ENCODE data around the gene ADARB2. TPM values are rescaled to one million over a fixed set of nuclear protein-coding genes. Genes with fewer than 3 reads are reported as not detected.

Gene ADARB2
- total RNA-seq, 1 donor from 2014 or later, result 38.7 TPM

DNA sequence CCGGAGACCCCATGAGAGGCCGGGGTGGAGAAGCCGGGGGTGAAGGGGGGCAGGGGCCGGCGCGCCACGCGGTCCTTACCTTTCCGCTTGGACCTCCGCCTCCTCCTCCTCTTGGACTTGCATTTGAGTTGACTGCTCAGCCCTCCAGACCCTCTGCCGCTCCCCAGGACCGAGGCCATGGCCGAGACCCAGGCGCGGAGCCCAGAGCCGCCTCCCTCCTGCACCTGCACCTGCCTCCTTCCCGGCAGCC is 428 bp downstream of the ADARB2 start:
- TF ChIP-seq, protein P1, sequence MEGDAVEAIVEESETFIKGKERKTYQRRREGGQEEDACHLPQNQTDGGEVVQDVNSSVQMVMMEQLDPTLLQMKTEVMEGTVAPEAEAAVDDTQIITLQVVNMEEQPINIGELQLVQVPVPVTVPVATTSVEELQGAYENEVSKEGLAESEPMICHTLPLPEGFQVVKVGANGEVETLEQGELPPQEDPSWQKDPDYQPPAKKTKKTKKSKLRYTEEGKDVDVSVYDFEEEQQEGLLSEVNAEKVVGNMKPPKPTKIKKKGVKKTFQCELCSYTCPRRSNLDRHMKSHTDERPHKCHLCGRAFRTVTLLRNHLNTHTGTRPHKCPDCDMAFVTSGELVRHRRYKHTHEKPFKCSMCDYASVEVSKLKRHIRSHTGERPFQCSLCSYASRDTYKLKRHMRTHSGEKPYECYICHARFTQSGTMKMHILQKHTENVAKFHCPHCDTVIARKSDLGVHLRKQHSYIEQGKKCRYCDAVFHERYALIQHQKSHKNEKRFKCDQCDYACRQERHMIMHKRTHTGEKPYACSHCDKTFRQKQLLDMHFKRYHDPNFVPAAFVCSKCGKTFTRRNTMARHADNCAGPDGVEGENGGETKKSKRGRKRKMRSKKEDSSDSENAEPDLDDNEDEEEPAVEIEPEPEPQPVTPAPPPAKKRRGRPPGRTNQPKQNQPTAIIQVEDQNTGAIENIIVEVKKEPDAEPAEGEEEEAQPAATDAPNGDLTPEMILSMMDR (IDR thresholded peaks at IDR 0.05), result no peak
- Mint-ChIP-seq H3K27ac (ENCODE audit: unreplicated experiment) (no peak overlapping the region), H3K36me3 (ENCODE audit: unreplicated experiment) (no peaks in the 10 kb centered on the region), H3K4me1 (ENCODE audit: unreplicated experiment) (peaks cover 25% of the 10 kb centered on the region), H3K4me3 (ENCODE audit: unreplicated experiment) (peak overlapping the region; percentile 90), H3K27me3 (ENCODE audit: unreplicated experiment) (peaks cover 67% of the 10 kb centered on the region), H3K9me3 (ENCODE audit: unreplicated experiment) (no peaks in the 10 kb centered on the region)
- no peak for DNase-seq (ENCODE audit: extremely low spot score, unreplicated experiment)

DNA sequence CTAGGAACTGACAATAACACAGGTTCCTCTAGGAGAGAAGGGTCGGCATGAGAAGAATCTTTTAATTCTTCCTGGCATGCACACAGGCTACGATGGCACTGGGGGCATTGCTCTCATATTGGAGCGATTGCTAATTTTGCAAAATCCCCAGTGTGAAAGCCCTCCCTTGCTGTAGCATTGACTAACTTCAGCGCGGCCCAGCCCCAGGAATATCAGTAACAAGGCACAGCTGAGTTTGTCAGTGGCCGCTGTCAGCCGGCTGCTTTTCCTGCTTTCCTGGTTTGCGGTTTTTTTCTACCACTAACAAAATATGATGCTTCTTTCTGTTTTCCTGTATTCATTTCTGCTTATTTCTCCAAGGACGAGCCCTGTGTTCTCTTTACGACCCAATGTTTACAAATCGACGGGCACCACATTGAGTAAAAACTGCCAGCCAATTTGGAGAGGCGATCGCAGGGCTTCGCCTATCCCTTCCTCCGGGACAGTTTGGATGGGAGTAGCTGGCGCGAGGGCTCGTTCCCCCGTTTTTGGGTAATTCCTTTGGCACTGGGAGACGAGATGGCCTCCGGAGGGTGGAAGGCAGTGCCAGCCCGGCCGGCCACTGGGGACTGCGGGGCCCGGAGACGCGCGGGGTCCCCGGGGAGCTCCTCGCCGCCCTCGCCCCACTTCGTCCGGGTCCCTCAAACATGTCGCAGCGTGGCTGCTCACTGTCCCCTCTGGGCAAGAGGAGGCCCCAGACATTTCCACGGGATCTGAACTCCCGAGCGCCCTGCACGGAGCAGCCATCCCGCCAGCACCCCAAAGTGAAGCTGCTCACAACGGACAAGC is 967 bp downstream of the ADARB2 start:
- Mint-ChIP-seq H3K27ac (ENCODE audit: unreplicated experiment) (no peak overlapping the region), H3K4me3 (ENCODE audit: unreplicated experiment) (peak overlapping the region; percentile 90), H3K4me1 (ENCODE audit: unreplicated experiment) (peaks cover 25% of the 10 kb centered on the region), H3K36me3 (ENCODE audit: unreplicated experiment) (no peaks in the 10 kb centered on the region), H3K9me3 (ENCODE audit: unreplicated experiment) (no peaks in the 10 kb centered on the region), H3K27me3 (ENCODE audit: unreplicated experiment) (peaks cover 63% of the 10 kb centered on the region)
- DNase-seq (ENCODE audit: extremely low spot score, unreplicated experiment), result no peak
- TF ChIP-seq, protein P1 (IDR thresholded peaks at IDR 0.05), result no peak

DNA sequence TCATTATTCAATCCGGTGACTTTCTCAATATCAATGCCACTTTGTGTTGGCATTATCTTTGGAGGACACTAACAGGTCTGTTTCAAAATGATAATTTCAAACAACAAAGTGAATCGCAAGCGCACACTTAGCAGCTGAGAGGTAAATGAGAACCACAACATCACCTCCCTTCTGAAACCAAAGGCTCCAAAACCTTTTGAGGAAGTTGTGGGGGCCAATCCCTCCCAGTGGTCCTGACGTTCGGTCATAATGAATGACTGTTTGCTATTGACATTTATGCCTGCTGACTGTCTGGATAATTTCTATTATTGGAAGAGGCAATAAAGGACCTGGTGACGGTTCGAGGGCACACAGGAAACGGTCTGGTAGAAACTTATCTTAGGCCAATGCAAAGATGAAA is 1.8 kb downstream of the ADARB2 start:
- no peaks in the 10 kb centered on the region for H3K9me3 Mint-ChIP-seq (ENCODE audit: unreplicated experiment)
- H3K4me3 Mint-ChIP-seq (ENCODE audit: unreplicated experiment), result peak overlapping the region; percentile 90
- no peaks in the 10 kb centered on the region for H3K36me3 Mint-ChIP-seq (ENCODE audit: unreplicated experiment)
- no peak overlapping the region for H3K27ac Mint-ChIP-seq (ENCODE audit: unreplicated experiment)
- no peak for DNase-seq (ENCODE audit: extremely low spot score, unreplicated experiment)
- peaks cover 25% of the 10 kb centered on the region for H3K4me1 Mint-ChIP-seq (ENCODE audit: unreplicated experiment)
- TF ChIP-seq, protein P1 (IDR thresholded peaks at IDR 0.05), result no peak
- H3K27me3 Mint-ChIP-seq (ENCODE audit: unreplicated experiment), result peaks cover 60% of the 10 kb centered on the region

DNA sequence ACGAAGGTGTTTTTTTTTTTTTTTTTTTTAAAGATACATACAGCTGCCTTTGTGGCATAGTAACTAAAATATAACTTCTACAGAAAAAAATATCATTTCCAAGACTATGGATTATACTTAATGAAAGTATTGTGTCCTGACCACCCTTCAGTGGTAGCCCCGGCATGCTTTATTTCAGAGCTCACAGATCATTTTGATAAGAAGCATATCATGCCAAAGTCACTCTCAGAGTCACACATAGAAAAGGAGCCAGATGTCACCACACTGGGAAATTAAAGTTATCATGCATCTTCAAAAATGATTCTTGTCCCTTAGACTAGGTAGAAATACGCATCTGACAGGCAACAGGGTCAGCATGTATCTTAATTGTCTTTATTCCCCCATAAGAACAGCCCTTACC is 3.0 kb downstream of the ADARB2 start:
- no peak for DNase-seq (ENCODE audit: extremely low spot score, unreplicated experiment)
- no peaks in the 10 kb centered on the region for H3K36me3 Mint-ChIP-seq (ENCODE audit: unreplicated experiment)
- TF ChIP-seq, protein P1 (IDR thresholded peaks at IDR 0.05), result no peak
- peaks cover 61% of the 10 kb centered on the region for H3K27me3 Mint-ChIP-seq (ENCODE audit: unreplicated experiment)
- H3K9me3 Mint-ChIP-seq (ENCODE audit: unreplicated experiment), result no peaks in the 10 kb centered on the region
- H3K4me3 Mint-ChIP-seq (ENCODE audit: unreplicated experiment), result peak overlapping the region; percentile 90
- H3K27ac Mint-ChIP-seq (ENCODE audit: unreplicated experiment), result no peak overlapping the region
- H3K4me1 Mint-ChIP-seq (ENCODE audit: unreplicated experiment), result peaks cover 25% of the 10 kb centered on the region

DNA sequence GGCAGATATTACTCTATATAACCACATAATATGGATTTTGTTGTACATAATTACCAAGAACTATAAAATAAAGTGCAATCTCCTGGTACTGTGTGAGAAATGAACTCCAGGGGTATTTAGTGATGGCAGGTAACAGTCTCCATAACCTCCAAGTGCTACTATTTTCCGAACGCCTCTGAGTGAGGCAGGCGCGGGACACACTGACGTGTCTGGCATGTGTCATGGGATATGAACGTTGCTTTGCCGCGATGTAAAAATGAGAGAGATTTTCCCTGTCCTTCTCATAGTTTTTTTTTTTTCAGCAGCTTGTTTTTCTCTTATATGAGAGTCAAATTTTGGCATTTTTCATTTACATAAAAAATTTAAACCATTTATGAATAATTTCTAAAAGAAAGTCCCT is 3.6 kb downstream of the ADARB2 start:
- DNase-seq (ENCODE audit: extremely low spot score, unreplicated experiment), result no peak
- no peak overlapping the region for H3K27ac Mint-ChIP-seq (ENCODE audit: unreplicated experiment)
- H3K4me1 Mint-ChIP-seq (ENCODE audit: unreplicated experiment), result peaks cover 25% of the 10 kb centered on the region
- TF ChIP-seq, protein P1 (IDR thresholded peaks at IDR 0.05), result no peak
- peaks cover 57% of the 10 kb centered on the region for H3K27me3 Mint-ChIP-seq (ENCODE audit: unreplicated experiment)
- H3K4me3 Mint-ChIP-seq (ENCODE audit: unreplicated experiment), result peak overlapping the region; percentile 32
- no peaks in the 10 kb centered on the region for H3K9me3 Mint-ChIP-seq (ENCODE audit: unreplicated experiment)
- no peaks in the 10 kb centered on the region for H3K36me3 Mint-ChIP-seq (ENCODE audit: unreplicated experiment)
